Measurements from ENCODE around the gene PACS1.

GRCh38 chr11:66063900-66064299 is 6.2 kb upstream of the PACS1 start:
- no peak for TF ChIP-seq POLR2AphosphoS5 (IDR thresholded peaks at IDR 0.05; ENCODE audit: low read depth, low read length)
- no peak for TF ChIP-seq SIN3A (IDR thresholded peaks at IDR 0.05; ENCODE audit: borderline replicate concordance, insufficient read depth, low read length)

Measured in PFSK-1 (cell line).